GM19463 (cell line): ENCODE results near the gene HM13.
"Not testable (repeated sequence)": the region's sequence is repeated elsewhere in the genome, so short reads cannot be mapped to it uniquely, and the experiment has no call there.

Source experiments
- ATAC-seq: cut with Tn5 transposase; IDR thresholded peaks from one replicate; pipeline ENCODE4 v1.9.1; 2021; ENCODE audit warnings: mild to moderate bottlenecking, moderate library complexity; ENCODE audit not compliant: unreplicated experiment

Gene HM13

GRCh38 chr20:31542201-31542842 lies 28.1 kb downstream of the HM13 start:
- ATAC-seq: no peak

- ATAC-seq: no peak
Measured at GRCh38 chr20:31542963-31543362, 28.7 kb downstream of the HM13 start.

- ATAC-seq: no peak
Measured at GRCh38 chr20:31543966-31544598, 29.8 kb downstream of the HM13 start.

- ATAC-seq: no peak
Measured at GRCh38 chr20:31544600-31544999, 30.4 kb downstream of the HM13 start.

- not testable (repeated sequence) for ATAC-seq
Measured at GRCh38 chr20:31545621-31546040, 31.4 kb downstream of the HM13 start.

- peak; percentile 78 for ATAC-seq
Measured at GRCh38 chr20:31547017-31547675, 32.9 kb downstream of the HM13 start.

GRCh38 chr20:31547720-31548298 lies 33.6 kb downstream of the HM13 start:
- no peak for ATAC-seq

GRCh38 chr20:31548820-31549512 lies 34.7 kb downstream of the HM13 start:
- no peak for ATAC-seq

- no peak for ATAC-seq
Measured at GRCh38 chr20:31549513-31549880, 35.3 kb downstream of the HM13 start.

- ATAC-seq: no peak
Measured at GRCh38 chr20:31550099-31550498, 35.9 kb downstream of the HM13 start.

GRCh38 chr20:31551163-31552081 lies 37.2 kb downstream of the HM13 start:
- no peak for ATAC-seq

- ATAC-seq: no peak
Measured at GRCh38 chr20:31555203-31555775, 41.0 kb downstream of the HM13 start.

- no peak for ATAC-seq
Measured at GRCh38 chr20:31559704-31560093, 45.5 kb downstream of the HM13 start.

- no peak for ATAC-seq
Measured at GRCh38 chr20:31560094-31560745, 46.0 kb downstream of the HM13 start.

GRCh38 chr20:31560746-31561598 lies 46.7 kb downstream of the HM13 start:
- no peak for ATAC-seq

GRCh38 chr20:31562241-31562640 lies 48.0 kb downstream of the HM13 start:
- ATAC-seq: no peak

- no peak for ATAC-seq
Measured at GRCh38 chr20:31564284-31564683, 50.0 kb downstream of the HM13 start.

- no peak for ATAC-seq
Measured at GRCh38 chr20:31565699-31566318, 51.6 kb downstream of the HM13 start.
